ENCODE results near the gene KLRD1. TPM values are rescaled to one million over a fixed set of nuclear protein-coding genes. Genes with fewer than 3 reads are reported as not detected.
"Not testable (repeated sequence)": the region's sequence is repeated elsewhere in the genome, so short reads cannot be mapped to it uniquely, and the experiment has no call there.

Gene KLRD1
- total RNA-seq, 1 donor from 2014 or later, result 0.65 TPM

DNA sequence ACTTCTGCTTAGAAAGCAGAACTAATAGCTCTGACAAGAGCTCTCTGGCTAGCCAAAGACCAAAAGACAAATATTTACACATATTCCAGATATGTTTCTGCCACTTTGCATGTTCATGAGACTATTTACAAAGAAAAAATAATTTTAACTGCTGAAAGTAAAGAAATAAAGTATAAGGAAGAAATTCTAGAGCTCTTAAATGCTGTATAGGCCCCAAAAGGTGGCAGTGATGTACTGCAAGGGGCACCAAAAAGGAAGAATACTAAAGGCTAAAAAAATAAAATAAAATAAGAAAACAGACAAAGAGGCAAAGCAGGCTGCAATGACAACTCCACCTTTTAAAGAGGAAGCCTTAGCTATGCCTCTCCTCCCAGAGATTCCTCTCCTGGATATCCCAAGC is 59.2 kb downstream of the KLRD1 start:
- no peaks in the 10 kb centered on the region for H3K27me3 Mint-ChIP-seq (ENCODE audit: low read depth)
- H3K4me3 Mint-ChIP-seq, result no peak overlapping the region
- H3K27ac Mint-ChIP-seq, result no peak overlapping the region
- no peak for DNase-seq (ENCODE audit: low spot score in 2 of 2, unreplicated experiment in 2 of 2)
- H3K36me3 Mint-ChIP-seq, result peaks cover 31% of the 10 kb centered on the region
- TF ChIP-seq, protein P1, sequence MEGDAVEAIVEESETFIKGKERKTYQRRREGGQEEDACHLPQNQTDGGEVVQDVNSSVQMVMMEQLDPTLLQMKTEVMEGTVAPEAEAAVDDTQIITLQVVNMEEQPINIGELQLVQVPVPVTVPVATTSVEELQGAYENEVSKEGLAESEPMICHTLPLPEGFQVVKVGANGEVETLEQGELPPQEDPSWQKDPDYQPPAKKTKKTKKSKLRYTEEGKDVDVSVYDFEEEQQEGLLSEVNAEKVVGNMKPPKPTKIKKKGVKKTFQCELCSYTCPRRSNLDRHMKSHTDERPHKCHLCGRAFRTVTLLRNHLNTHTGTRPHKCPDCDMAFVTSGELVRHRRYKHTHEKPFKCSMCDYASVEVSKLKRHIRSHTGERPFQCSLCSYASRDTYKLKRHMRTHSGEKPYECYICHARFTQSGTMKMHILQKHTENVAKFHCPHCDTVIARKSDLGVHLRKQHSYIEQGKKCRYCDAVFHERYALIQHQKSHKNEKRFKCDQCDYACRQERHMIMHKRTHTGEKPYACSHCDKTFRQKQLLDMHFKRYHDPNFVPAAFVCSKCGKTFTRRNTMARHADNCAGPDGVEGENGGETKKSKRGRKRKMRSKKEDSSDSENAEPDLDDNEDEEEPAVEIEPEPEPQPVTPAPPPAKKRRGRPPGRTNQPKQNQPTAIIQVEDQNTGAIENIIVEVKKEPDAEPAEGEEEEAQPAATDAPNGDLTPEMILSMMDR (IDR thresholded peaks at IDR 0.05; ENCODE audit: unreplicated experiment), result no peak
- H3K9me3 Mint-ChIP-seq, result peaks cover 4% of the 10 kb centered on the region
- H3K4me1 Mint-ChIP-seq, result peaks cover 23% of the 10 kb centered on the region

DNA sequence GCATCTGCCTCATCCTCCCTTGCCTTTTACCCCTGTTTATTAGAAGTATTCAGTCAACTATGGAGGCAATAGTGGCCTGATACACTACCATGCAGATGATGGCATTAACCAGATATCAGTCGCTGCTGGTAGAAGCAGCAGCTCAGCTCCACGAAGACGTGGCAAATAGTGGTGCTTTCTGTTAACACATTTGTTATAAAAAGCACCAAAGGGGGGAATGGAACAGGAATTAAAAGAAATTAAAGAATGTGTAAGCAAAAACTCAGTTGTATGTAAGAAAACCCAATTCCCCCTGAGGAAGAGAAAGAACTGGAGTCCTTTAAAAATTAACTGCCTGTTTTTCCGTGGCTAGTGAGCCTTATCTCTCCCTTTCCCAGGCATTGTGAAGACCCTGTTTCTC is 60.0 kb downstream of the KLRD1 start:
- peak overlapping the region; percentile 74 for H3K27ac Mint-ChIP-seq
- not testable (repeated sequence) for H3K4me3 Mint-ChIP-seq; H3K9me3 Mint-ChIP-seq; H3K27me3 Mint-ChIP-seq (ENCODE audit: low read depth); DNase-seq (ENCODE audit: low spot score in 2 of 2, unreplicated experiment in 2 of 2)
- peaks cover 31% of the 10 kb centered on the region for H3K36me3 Mint-ChIP-seq
- peaks cover 29% of the 10 kb centered on the region for H3K4me1 Mint-ChIP-seq

DNA sequence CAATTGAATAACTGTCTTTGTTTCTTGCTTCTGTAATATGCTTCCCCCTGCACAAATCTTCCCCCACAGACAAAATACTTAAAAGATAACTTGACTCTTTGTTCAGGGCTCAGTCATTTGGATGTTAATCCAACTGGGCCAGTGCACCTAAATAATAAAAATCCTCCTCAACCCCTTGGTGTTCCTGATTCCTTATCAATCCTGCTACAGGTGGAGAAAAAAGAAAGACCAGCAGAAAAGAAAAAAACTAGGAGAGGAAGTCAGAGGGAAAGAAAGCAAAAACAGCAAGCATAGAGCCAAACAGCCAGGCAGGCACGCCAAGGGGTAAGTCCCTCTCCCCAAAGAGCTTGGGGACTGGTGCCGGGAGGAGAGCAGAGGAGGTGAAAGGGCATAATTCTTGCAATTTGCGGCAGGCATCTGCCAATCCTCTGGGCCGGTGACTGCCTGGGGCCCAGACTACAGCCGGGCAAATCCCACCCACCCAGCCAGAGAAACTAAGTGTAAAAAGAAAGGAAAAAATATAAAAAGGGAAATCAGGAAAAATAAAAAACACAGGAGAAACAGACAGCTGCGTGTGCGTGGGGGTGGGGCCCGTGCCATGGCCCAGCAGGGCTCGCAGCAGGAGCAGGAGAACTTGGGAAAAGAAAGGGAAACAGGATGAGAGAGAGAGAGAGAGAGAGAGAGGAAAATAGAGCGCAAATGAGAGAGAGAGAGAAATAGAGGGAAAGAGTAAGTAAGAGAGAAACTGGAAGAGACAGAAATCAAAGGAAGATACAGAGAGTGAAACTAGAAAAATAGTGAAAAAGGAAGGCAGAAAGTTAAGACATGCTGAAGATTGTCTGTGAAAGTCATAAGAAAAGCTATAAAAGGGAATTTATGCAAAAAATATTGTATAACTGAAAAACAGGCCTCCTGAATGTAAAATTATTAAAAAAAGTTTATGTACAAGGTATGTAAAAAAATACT is 60.8 kb downstream of the KLRD1 start:
- DNase-seq (ENCODE audit: low spot score in 2 of 2, unreplicated experiment in 2 of 2), result no peak
- Mint-ChIP-seq H3K4me3 (no peak overlapping the region), H3K36me3 (peaks cover 31% of the 10 kb centered on the region), H3K9me3 (peaks cover 4% of the 10 kb centered on the region), H3K4me1 (peaks cover 32% of the 10 kb centered on the region), H3K27ac (peak overlapping the region; percentile 74), H3K27me3 (ENCODE audit: low read depth) (no peaks in the 10 kb centered on the region)
- TF ChIP-seq, protein P1 (IDR thresholded peaks at IDR 0.05; ENCODE audit: unreplicated experiment), result no peak

DNA sequence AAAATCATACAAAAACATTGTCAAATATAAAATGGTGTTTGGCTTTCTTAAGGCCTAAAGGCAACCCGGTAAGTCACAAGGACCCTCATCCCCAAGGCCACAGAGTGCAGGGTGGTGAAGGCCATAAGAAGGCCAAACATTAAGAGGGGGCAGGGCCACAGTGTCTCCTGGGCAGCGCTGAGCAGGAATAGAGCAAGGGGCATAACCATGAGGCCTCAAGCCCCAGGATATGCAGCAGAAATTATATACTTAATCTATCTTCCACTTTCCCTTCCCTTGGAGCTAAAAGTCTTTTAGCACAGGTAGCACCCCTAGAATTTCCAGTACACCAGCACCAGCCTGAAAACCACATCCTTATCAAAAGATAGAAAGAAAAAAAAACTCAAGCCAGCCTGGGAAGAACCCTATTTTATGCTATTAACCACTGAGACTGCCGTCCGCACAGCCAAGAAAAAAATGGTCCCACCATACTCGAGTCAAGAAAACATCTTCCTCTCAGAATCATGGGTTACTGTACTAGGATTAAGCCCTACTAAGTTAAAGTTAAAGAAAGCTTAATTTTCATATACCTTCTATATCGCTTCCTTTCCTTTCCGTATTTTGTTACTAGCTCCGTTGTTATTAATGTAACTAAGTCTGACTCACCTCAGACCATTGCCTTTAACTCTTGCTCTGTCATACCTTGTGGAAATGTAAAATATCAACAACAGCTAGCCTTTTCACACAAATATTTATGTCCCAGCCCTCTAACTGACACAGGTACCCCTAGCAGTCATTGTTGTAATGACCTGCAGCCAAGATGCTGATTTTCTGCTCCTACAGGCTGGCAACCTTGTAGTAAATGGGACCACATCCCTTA is 62.1 kb downstream of the KLRD1 start:
- Mint-ChIP-seq H3K27ac (peak overlapping the region; percentile 41), H3K4me3 (no peak overlapping the region), H3K36me3 (peaks cover 37% of the 10 kb centered on the region), H3K4me1 (peaks cover 32% of the 10 kb centered on the region), H3K9me3 (peaks cover 4% of the 10 kb centered on the region), H3K27me3 (ENCODE audit: low read depth) (no peaks in the 10 kb centered on the region)
- TF ChIP-seq, protein P1 (IDR thresholded peaks at IDR 0.05; ENCODE audit: unreplicated experiment), result no peak
- no peak for DNase-seq (ENCODE audit: low spot score in 2 of 2, unreplicated experiment in 2 of 2)

DNA sequence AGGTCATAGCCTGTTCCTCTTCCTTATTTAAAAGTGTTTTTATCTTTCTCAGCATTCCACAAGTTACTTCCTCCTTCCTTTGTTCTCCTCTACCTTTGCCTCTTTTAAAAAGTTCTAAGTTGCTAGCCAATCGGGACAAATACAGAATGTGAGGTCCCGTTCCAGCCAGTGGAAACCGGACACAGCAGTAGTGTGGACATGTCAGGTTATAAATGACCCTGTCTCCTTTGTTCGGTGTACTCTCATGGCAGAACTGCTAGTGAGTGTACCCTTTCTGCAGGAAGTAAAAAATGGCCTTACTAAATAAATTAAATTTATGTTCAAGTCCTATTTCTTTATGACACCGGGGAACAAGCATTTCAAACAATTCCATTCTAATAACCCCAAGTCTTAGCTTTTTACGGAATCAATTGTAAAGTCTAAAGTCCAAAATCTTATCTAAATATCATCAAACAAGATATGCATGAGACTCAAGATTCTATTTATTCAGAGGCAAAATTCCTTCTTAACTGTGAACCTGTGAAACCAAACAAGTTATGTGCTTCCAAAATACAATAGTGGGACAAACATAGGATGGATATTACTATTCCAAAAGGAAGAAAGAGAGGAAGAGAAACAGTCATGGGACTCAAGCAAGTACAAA is 64.3 kb downstream of the KLRD1 start:
- Mint-ChIP-seq H3K36me3 (peaks cover 46% of the 10 kb centered on the region), H3K4me1 (peaks cover 32% of the 10 kb centered on the region), H3K27ac (peak overlapping the region; percentile 92)
- DNase-seq (ENCODE audit: low spot score in 2 of 2, unreplicated experiment in 2 of 2); H3K27me3 Mint-ChIP-seq (ENCODE audit: low read depth); H3K9me3 Mint-ChIP-seq; H3K4me3 Mint-ChIP-seq: not testable (repeated sequence)

DNA sequence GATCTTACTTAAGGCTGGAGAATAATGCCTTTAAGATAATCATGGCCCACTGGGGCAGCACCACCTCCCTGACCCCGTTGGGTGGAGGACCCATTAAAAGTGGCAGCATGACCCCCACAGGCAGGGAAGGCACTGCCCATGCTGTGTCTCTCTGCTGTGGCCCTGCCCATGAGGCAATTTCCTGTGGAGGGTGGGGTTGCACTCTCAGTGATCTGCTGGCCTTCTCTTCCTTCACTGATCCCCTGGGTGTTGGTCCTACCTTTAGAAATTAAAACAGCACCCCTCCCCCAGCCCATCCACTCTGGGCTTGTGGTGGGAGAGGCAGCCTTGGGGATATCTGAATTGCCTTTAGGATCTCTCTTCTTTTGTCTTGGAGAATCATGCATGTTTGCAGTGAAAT is 64.9 kb downstream of the KLRD1 start:
- no peak for DNase-seq (ENCODE audit: low spot score in 2 of 2, unreplicated experiment in 2 of 2)
- Mint-ChIP-seq H3K4me1 (peaks cover 32% of the 10 kb centered on the region), H3K4me3 (no peak overlapping the region), H3K27ac (peak overlapping the region; percentile 4), H3K9me3 (peaks cover 8% of the 10 kb centered on the region), H3K27me3 (ENCODE audit: low read depth) (no peaks in the 10 kb centered on the region), H3K36me3 (peaks cover 45% of the 10 kb centered on the region)
- TF ChIP-seq, protein P1 (IDR thresholded peaks at IDR 0.05; ENCODE audit: unreplicated experiment), result no peak
